ENCODE results near the gene STKLD1.
A peak's percentile ranks its signal among the peaks of the same experiment; 100 is the strongest.

The STKLD1 gene

GRCh38 chr9:133397895-133398294 lies 21.7 kb downstream of the STKLD1 start:
- ChIA-PET POLR2A (no interaction called here), CTCF (no interaction called here)

GRCh38 chr9:133400292-133400691 lies 24.1 kb downstream of the STKLD1 start:
- ChIA-PET POLR2A (no interaction called here), CTCF (no interaction called here)
- no peak for DNase-seq (ENCODE audit: extremely low spot score)
- TF ChIP-seq HDGF (IDR thresholded peaks at IDR 0.05; ENCODE audit: borderline replicate concordance) = no peak
- TF ChIP-seq TARDBP (IDR thresholded peaks at IDR 0.05) = no peak
- no peak for TF ChIP-seq LEF1 (IDR thresholded peaks at IDR 0.05; ENCODE audit: borderline replicate concordance)
- TF ChIP-seq CTBP1 (IDR thresholded peaks at IDR 0.05; ENCODE audit: borderline replicate concordance) = no peak
- TF ChIP-seq NFRKB (IDR thresholded peaks at IDR 0.05) = no peak

More at GRCh38 chr9:133397895-133398294, 21.7 kb downstream of the STKLD1 start:
- TF ChIP-seq L3MBTL2 (conservative IDR thresholded peaks at IDR 0.05) (no peak), FOXA1 (IDR thresholded peaks at IDR 0.05) (no peak), NFRKB (IDR thresholded peaks at IDR 0.05) (no peak), TARDBP (IDR thresholded peaks at IDR 0.05) (no peak), ZNF384 (IDR thresholded peaks at IDR 0.05) (no peak), PKNOX1 (IDR thresholded peaks at IDR 0.05) (no peak), CTBP1 (IDR thresholded peaks at IDR 0.05; ENCODE audit: borderline replicate concordance) (no peak), FOXK2 (IDR thresholded peaks at IDR 0.05) (no peak), SP1 (IDR thresholded peaks at IDR 0.05) (no peak), HDGF (IDR thresholded peaks at IDR 0.05; ENCODE audit: borderline replicate concordance) (no peak), SUZ12 (IDR thresholded peaks at IDR 0.05) (no peak), FOXM1 (IDR thresholded peaks at IDR 0.05; ENCODE audit: borderline replicate concordance) (no peak), ELF4 (IDR thresholded peaks at IDR 0.05) (no peak), ARNT (IDR thresholded peaks at IDR 0.05) (no peak), BHLHE40 (IDR thresholded peaks at IDR 0.05; ENCODE audit: borderline replicate concordance) (no peak), LEF1 (IDR thresholded peaks at IDR 0.05; ENCODE audit: borderline replicate concordance) (no peak)
- DNase-seq (ENCODE audit: extremely low spot score) = no peak

- ChIA-PET CTCF (no interaction called here), POLR2A (no interaction called here)
- DNase-seq (ENCODE audit: extremely low spot score) = no peak
Measured at GRCh38 chr9:133401588-133401987, 25.4 kb downstream of the STKLD1 start.

GRCh38 chr9:133402689-133403088 lies 26.5 kb downstream of the STKLD1 start:
- POLR2A ChIA-PET = no interaction called here
- CTCF ChIA-PET = no interaction called here

More at GRCh38 chr9:133401588-133401987, 25.4 kb downstream of the STKLD1 start:
- TF ChIP-seq TARDBP (IDR thresholded peaks at IDR 0.05) (no peak), CTBP1 (IDR thresholded peaks at IDR 0.05; ENCODE audit: borderline replicate concordance) (no peak), ARNT (IDR thresholded peaks at IDR 0.05) (no peak), PKNOX1 (IDR thresholded peaks at IDR 0.05) (no peak), ZNF384 (IDR thresholded peaks at IDR 0.05) (no peak)

GRCh38 chr9:133403766-133404453 lies 27.7 kb downstream of the STKLD1 start:
- ChIA-PET POLR2A (no interaction called here), CTCF (interaction anchor here (0.6 to 1.2 kb wide), 2 partner anchors 13 to 47 kb away, joined by 3 to 6 read pairs; partner anchors contain the start of gene REXO4)
- TF ChIP-seq ARNT (IDR thresholded peaks at IDR 0.05) = no peak
- no peak for TF ChIP-seq PKNOX1 (IDR thresholded peaks at IDR 0.05)
- TF ChIP-seq LEF1 (IDR thresholded peaks at IDR 0.05; ENCODE audit: borderline replicate concordance) = no peak
- no peak for TF ChIP-seq FOXK2 (IDR thresholded peaks at IDR 0.05)
- TF ChIP-seq NFRKB (IDR thresholded peaks at IDR 0.05) = no peak
- TF ChIP-seq FOXA1 (IDR thresholded peaks at IDR 0.05) = no peak
- TF ChIP-seq L3MBTL2 (conservative IDR thresholded peaks at IDR 0.05) = no peak
- no peak for TF ChIP-seq ZNF384 (IDR thresholded peaks at IDR 0.05)
- peak; percentile 55 for DNase-seq (ENCODE audit: extremely low spot score)

More at GRCh38 chr9:133402689-133403088, 26.5 kb downstream of the STKLD1 start:
- TF ChIP-seq FOXA1 (IDR thresholded peaks at IDR 0.05) (no peak), ARNT (IDR thresholded peaks at IDR 0.05) (no peak), ZNF384 (IDR thresholded peaks at IDR 0.05) (no peak), FOXK2 (IDR thresholded peaks at IDR 0.05) (no peak), NFRKB (IDR thresholded peaks at IDR 0.05) (no peak), BHLHE40 (IDR thresholded peaks at IDR 0.05; ENCODE audit: borderline replicate concordance) (no peak), HDGF (IDR thresholded peaks at IDR 0.05; ENCODE audit: borderline replicate concordance) (no peak), TARDBP (IDR thresholded peaks at IDR 0.05) (no peak), PKNOX1 (IDR thresholded peaks at IDR 0.05) (no peak), CTBP1 (IDR thresholded peaks at IDR 0.05; ENCODE audit: borderline replicate concordance) (no peak), ELF4 (IDR thresholded peaks at IDR 0.05) (no peak), SUZ12 (IDR thresholded peaks at IDR 0.05) (no peak), FOXM1 (IDR thresholded peaks at IDR 0.05; ENCODE audit: borderline replicate concordance) (no peak)
- DNase-seq (ENCODE audit: extremely low spot score) = no peak
